Transverse colon (tissue), 3 donors: ENCODE data around the gene SGMS2.

ENCODE experiments used
- CTCF ChIP-seq, 5 experiments: fragments of 200-600 bp in 3 of 5; fragments of 450-650 bp in 2 of 5; sonication (generic) in 3 of 5; IDR thresholded peaks; 1 replicate in 2 of 5; 2 replicates in 3 of 5; pipeline ENCODE4 v1.5.1; 2016 to 2017; ENCODE audit warnings: antibody characterized with exemption in 5 of 5, inconsistent platforms in 3 of 5, mild to moderate bottlenecking in 2 of 5, moderate library complexity in 1 of 5
- POLR2A ChIP-seq: fragments of 450-650 bp; IDR thresholded peaks from one replicate; pipeline ENCODE4 v1.6.1; 2016; ENCODE audit warnings: antibody characterized with exemption, mild to moderate bottlenecking, moderate library complexity

GRCh38 chr4:107780665-107781064 is 44.1 kb upstream of the SGMS2 start:
- TF ChIP-seq CTCF (IDR thresholded peaks at IDR 0.05) (no peak), POLR2A (no peak)
